SKM-1 (cell line): Measurements from ENCODE around the gene MYO18A.
A peak's percentile ranks its signal among the peaks of the same experiment; 100 is the strongest.

Experiments used
- DNase-seq: peaks from one replicate; lab custom pipeline; 2025; ENCODE audit not compliant: unreplicated experiment; lab: John Stamatoyannopoulos, UW

Gene MYO18A

DNA sequence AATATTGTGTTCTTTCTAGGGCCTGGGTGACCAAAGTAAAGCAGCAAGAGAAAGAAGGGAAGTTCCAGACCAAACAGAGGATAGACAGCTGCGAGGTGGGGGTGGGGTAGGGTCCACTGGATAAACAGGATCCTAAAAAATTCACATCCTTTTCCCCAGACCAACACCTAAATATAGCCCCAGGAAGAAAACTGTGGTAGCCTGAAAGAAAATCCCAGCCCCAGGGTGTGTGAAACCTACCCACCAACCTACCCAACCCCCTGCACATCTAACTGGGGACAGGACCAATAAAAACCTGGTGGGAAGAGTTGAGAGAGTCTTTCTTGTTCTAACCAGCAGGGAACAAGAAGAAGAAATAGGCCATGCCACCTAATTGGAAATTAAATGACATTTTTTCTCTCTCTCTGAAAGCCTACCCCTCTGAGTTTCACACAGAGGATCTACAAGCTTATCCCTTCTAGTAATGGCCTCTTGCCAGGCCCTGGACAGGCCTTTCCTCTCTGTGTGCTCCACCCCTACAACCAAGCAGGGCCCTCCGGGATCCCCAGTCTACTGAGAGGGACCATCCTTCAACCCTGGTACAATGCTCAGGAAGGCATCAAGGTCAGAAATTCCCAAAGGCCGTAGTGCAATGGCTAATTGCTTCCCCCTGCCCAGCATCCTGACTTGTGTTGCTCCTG is 12.0 kb downstream of the MYO18A start:
- no peak for DNase-seq

DNA sequence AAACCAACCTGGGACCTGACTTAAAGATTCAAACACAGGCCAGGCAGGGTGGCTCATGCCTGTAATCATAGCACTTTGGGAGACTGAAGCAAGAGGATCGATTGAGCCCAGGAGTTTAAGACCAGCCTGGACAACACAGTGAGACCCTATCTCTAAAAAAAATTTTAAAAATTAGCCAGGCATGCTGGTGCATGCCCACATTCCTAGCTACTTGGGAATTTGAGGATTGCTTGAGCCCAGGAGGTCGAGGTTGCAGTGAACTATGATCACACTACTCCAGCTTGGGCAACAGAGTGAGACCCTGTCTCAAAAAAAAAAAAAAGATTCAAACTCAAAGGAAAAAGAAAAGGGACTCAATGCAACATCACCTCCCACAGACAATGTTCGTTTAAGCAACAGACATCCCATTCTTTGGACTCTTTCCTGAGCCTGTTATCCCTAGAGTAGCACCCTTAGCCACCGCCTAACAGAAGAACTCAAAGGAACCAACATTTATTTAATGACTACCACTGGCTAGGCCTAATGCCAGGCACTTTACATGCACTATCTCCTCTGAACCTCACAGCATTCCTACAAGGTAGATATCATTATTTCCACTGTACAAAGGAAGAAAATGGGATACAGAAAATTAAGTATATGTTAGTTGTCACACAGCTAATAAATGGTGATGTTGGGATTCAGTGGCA is 12.7 kb downstream of the MYO18A start:
- DNase-seq = no peak

DNA sequence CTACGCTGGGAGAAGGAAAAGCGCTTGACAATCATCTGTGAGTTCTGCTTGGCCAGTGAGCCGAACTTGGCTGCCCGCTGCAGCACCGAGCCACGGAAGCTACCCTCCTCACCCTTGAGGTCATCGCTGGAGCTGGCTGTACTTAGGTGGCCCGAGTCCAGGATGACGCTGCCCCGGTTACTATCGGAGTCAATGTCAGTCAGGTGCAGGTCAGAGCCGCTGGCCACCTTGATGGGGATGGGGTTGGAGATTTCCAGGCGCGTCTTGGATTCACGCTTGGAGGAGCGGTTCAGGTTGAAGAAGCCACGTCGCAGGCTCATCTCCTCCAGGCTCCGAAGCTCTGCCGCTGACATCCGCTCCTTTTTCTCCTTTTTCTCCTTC is 13.7 kb downstream of the MYO18A start:
- no peak for DNase-seq

DNA sequence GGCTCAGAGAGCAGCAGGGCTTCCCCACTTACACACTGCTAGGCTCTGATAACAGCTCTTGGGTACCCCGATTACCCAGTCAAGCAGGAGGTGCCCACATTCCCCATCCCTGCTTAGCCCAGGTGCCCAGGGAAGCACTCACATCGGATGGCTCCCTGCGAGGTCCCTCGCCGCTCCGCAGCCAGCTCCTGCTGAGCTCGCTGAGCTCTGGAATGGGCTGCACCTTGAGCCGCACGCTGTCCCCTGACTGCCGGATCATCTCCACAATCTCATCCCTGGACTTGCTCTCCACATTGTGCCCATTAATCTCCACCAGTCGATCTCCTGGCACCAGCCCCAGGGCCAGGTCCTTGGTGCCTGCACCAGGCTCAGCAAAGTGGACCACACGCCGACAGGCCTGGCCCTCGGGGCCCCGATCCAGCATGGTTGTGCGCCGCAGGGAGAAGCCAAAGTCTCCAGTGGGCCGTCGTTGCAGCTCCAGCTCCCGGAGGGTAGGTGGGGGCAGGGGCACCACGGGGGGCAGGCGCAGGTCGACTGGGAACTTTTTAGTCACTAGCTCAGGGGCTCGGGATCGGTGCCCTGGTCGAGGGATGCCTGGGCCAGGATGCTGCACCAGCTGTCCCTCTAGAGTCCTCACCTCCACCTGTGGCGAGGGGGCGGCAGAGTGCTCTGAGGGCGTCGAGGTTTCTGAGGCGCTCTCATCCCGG is 14.2 kb downstream of the MYO18A start:
- no peak for DNase-seq

DNA sequence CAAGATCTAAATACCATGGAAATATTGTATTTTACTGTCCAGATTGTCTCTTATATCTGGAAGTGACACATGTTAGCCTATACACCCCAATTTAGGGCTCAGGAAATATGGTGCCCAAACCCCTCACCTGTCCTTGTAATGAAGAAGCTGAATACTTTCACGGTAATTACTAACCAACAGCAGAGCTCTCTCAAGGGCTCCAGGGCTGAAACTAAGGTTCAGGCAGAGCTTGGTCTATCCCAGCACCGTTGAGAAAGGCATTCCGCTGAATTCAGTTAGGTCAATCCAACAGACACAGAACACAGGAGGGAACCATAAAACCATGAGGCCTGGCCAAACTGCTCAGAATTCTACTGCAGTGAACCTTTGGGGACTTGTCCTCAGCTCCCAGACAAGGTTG is 14.9 kb downstream of the MYO18A start:
- DNase-seq = no peak

DNA sequence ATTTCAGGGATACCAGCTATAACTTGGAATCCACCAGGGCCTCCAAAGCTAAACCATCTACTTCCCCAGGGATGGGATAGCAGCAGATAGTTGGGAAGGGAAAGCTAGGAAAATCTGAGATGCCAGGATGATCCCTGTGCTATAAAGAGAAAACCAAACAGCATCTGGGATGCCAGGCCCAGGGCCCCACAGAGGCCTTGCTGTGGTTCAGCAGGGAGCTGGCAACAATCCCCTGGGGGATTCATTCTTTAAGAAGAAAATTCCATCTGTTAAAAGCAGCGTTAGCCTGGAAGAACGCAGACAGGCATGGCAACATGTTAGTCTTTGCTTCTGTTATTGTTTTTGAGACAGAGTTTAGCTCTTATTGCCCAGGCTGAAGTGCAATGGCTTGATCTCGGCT is 16.6 kb downstream of the MYO18A start:
- no peak for DNase-seq

DNA sequence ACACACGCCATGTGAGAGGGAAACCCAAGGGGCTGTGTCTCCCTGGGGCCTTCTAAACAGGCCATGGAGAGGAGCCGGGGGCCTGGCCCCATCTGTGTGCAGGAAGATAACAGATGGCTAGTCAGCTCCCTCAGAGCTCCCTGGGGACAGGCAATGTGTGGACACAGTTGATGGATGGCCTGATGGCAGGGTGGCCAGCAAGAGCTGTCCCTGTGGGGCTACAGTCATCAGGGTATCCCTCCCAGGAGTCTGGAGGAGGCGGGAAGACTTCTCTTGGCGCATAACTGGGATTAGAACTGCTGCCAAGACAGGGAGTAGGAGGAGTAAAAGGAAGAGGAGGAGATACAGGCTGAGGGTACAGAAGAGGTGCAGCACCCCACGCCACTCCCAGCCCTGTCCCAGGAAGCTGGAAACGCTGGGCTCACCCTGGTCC is 17.3 kb downstream of the MYO18A start:
- no peak for DNase-seq

DNA sequence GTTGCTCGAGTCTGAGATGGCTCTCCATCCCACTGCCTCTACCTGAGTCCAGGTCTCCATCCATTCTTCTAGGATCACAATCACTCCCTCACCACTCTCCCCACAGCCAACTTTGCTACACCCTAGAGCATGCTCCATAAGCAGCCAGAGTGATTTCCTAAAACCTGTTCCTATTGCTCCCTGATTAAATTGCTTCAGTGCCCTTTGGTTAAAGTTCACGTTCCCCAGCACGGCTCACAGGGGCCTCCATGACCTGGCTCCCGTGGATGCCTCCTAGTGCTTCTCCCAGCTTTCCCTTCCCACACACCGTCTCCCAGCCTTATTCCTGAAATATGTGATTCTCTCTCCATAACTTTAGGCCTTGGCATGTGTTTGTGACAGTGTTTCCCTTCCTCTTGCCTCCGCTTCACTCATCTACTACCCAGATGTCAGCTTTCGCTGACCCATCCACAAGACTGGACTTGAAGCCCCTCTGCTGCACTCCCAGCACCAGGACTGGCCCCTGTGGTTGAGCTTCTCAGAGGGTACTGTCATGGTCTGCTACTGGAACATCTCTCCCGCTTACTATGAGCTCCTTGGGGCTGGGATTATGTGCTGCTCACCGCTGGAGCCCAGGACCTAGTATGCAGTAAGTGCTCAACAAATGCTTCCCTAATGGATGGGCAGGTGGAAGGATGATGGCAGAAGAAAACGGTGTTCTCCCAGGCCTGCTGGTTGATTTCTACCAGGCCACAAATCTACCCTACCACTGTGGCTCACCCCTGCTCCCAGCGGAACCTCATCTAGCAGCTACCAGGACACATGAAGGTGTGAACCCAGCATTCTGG is 17.9 kb downstream of the MYO18A start:
- no peak for DNase-seq

DNA sequence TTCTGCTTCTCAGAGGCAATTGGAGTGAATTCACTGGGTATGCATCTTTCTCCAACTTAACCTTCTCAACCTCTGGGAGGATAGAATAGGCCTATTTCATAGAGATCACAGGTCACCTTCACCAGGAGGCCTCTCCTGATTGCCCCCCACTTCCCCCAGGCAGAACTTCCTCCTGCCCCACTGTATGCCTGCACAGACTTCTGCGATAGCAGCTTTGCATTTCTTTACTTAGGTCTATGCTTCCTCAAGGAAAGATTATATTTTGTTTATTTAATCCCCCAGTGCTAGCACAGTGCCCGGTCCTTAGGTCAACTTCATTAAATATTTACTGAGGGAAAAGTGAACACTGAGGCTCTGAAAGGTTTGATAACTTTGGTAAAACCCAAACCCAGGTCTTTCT is 19.9 kb downstream of the MYO18A start:
- DNase-seq = no peak

DNA sequence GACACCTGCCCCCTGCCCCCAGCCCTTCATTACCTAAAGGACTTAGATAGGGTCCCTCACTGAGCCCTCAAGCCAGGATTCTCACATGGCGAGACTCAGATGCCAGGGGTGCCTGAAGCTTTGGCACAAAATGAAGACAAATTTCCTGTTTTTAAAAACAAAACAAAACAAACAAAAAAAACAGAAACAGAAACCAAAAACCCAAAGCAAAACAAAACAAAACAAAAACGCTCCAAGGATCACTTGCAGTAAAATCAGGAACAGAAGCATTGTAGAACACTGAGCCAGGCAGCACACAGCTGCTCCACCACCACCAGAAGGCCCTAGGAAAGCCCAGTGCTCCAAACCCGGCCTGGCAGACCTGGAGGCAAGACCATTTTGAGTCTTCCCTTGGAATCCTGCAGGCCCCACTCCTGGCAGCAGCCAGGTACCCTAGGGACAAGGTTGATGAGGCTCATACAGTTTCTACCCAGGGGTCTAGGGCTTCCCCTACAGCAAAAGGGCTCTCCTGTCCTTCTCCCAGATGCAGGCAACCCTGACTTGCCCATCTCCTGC is 20.8 kb downstream of the MYO18A start:
- DNase-seq = no peak

DNA sequence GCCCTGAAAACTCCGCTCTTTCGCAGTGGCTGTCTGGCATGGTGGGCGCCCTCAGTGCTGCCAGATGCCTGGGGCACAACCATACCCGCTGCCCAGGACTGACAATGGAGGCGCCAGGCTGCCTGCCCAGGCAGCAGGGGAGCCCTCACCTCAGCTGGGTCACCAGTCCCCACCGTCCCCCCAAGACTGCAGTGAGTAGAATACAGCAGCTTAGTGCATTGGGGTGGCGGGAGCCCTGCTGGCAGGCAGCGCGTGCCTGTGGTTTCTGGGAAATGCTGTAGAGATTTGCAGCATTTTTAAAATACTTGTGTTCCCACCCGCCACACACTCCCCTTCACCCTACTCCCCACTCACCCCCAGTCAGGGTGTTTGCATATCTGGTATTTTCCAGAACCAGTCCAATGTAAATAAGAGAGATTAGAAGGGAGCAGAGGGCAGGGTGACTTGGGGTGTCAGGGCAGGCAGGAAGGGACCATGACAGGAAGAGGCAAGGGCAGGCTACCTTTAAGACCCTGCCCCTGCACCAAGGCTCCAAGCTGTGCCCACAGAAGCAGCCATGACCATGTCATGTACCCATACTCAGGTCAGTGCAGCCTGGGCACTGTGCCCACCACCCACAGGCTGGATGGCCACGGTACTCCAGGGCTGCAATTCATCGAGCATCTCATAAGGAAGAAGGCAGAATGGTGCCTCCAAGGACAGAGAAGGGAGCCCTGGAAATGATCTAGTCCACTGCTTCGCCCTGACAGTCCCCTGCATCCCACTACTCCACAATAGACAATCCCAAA is 21.5 kb downstream of the MYO18A start:
- DNase-seq = no peak

DNA sequence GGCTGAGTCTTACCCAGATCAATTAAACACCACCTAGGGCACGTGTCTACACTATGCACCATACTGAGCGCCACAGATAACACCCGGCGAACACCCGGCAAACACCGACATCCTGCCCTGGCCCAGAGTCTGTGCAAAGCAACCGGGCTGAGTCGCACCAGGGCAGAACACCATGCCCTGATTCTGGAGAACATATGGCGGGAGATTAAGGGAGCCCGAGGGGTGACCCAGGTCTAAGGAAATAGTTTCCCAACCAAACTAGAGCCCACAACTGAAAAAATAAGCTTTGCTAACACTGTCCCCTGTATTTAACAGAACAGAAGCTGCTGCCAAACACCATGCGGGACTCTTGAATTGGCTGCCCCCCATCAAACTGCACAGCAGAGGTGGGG is 22.1 kb downstream of the MYO18A start:
- DNase-seq = no peak

DNA sequence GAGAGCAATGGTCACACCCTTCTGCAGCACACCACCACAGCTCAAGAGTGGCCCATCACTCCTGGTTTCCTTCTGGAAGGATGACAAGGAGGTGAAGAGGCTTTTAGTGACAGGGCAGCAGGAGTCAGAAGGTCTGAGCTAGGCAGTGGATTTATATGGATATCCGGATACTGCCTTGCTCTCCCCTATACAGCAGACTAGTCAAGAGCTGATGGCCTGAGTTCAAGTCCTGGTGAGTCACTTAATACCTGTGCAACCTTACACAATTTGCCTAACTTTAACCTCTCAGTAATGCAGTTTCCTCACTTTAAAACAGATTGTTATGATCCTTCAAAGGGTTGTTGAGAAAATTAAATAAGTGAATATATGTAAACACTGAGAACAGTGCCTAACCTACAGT is 22.9 kb downstream of the MYO18A start:
- DNase-seq = no peak

DNA sequence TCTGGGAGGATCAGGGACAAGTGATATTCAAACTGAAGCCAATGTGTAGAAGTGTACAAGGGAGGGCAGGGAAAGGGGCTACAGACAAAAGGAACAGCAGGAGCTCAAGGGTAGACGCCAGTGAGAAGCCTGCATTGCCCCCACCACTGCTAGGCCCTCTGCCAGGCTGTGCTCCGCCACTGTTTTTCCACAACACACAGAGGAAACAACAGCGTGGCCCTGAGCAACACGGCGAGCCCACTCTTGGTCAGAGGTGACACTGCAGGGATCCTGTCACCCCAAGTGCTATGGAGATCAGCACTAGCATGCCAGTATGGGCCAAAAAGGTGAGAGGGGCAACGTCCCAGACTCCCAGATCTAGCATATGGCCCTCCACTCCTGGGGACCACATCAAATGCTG is 23.4 kb downstream of the MYO18A start:
- no peak for DNase-seq

DNA sequence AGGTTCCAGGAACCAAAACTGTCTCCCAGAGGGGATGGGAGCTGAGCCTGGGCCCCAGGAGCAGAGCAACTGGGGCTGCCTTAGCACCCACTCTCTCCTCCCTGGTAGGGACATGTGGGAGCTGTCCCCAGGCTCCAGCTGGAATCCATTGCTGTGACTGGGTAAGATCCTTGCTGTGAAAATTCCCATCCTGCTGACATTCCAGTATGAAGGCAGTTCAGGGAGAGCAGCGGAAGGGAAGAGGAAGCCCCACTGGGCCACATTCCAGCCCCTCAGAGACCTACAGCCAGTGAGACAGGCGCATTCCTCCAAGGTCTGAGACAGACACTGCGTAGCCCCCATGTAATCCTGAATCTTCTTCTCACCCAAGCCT is 24.2 kb downstream of the MYO18A start:
- no peak for DNase-seq

DNA sequence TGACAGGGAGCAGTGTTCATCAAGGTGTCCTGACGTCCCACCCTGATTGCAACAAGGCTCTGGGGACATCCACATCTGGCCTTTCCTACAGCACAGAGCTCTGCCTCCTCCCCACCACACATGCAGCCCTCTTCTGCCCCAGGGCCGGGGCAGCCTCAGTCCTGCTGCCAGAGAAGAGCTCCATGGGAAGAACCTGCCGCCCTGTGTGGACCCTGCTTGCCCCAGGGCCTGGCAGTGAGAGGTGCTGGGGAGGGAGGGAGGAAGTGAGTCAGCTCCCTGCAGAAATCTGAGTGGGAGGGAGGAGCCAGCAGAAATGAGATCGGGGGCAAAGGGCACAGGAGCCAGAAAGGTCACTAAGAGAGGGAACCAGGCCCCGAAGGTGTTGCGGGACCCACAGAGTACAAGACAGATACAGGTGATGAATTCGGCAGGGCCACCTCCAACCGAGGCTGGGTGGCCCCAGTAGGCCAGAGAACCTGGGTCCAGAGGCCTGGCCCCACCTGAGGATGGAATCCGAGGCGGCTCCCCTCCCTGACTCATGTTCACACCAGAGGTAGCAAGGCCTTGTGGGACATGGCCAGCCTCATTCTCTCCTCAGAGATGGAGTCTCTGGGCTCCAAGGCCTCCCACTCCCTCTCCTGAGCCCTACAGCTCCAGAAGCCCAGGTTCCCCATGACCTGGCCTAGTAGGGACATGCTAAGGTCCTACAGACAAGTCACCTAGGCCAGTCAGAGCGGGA is 24.8 kb downstream of the MYO18A start:
- DNase-seq = peak; percentile 51

DNA sequence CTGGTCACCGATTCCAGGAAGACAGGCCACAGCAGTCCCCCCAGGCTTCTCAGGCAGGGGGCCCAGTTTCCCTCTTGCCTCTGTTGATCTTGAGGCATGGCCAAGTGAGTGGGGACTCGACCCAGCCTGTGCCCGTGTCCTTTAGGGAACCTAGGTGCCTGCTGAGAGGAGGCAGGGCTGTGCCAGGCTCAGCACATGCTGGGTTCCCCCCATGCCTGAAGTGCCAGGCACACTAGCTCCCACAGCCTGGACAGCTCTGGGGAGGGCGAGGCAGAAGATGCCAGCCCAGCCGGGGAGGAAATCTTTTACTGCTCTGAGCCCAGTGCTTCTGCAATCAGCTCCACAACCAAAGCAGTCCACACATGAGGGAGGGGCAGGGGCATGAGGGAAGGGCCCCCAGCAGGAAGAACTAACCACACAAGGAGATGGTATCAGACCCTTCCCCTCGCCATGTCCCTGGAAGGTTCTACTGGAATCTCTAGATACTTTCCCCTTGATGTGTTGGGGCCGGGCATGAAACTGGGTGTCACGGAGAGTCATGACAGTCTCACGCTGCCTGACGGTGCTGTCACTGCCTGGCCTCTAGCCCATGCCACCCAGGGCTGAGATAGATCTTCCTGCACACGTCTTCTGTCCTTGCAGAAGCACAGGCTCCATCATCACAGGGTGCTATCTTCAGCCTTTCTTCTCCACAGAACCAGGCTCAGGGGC is 25.5 kb downstream of the MYO18A start:
- no peak for DNase-seq

DNA sequence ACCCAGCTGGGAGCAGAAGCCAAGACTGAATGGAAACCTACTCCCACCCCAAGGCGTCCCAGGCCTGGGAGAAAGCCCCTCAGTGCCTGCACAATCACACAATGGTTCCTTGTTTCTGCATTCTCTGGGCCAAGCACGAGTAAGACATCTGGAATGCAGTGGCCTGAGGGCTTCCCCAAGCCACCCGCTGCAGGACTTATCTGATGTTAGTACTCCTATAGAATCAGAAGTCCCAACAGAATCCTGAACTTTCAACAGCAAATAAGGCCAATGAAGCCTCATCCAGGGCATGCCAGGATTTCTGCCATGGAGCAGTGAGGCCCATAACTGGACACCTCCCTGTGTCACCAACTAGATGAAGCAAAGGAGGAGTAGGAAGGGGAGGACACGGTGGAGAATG is 28.6 kb downstream of the MYO18A start:
- no peak for DNase-seq

DNA sequence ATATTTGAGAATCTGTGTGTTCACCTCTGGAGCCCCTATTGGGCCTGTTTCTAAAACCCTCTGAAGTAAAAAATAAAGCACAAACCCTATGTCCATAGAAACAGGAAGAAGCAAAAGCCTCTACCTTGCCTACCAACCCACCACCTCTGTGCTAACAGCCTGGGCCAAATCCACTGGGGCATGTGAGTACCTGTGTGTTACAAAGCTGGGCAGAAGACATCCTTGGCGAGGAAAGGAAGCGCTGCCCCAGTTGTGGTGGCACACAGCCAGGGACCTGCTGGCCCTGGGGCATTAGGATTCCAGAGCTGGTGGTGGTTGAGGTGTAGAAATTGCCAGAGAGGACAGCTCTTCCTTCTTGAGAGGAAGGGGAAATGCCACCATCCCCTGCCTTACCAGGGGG is 30.0 kb downstream of the MYO18A start:
- no peak for DNase-seq
